Glutamatergic neuron (in vitro differentiated cells): Measurements from ENCODE around the gene PSMD4. TPM values are rescaled to one million over a fixed set of nuclear protein-coding genes. Genes with fewer than 3 reads are reported as not detected.

Experiments
- DNase-seq: peaks from one replicate; pipeline ENCODE4 v3.0.0; 2022
- H3K27ac Mint-ChIP-seq: one replicate; pipeline ENCODE4 v1.8.0; 2020; ENCODE audit warnings: mild to moderate bottlenecking, mixed read lengths, inconsistent platforms; ENCODE audit not compliant: unreplicated experiment
- H3K27me3 Mint-ChIP-seq: one replicate; pipeline ENCODE4 v1.8.0; 2020; ENCODE audit warnings: mild to moderate bottlenecking, moderate library complexity, mixed read lengths, inconsistent platforms; ENCODE audit not compliant: unreplicated experiment
- H3K36me3 Mint-ChIP-seq: one replicate; pipeline ENCODE4 v1.8.0; 2020; ENCODE audit warnings: mild to moderate bottlenecking, mixed read lengths, inconsistent platforms; ENCODE audit not compliant: unreplicated experiment
- H3K4me1 Mint-ChIP-seq: one replicate; pipeline ENCODE4 v1.8.0; 2020; ENCODE audit warnings: mild to moderate bottlenecking, low read depth, mixed read lengths, inconsistent platforms; ENCODE audit not compliant: unreplicated experiment
- H3K4me3 Mint-ChIP-seq: one replicate; pipeline ENCODE4 v1.8.0; 2020; ENCODE audit warnings: mild to moderate bottlenecking, mixed read lengths, inconsistent platforms; ENCODE audit not compliant: unreplicated experiment
- H3K9me3 Mint-ChIP-seq: one replicate; pipeline ENCODE4 v1.8.0; 2020; ENCODE audit warnings: mild to moderate bottlenecking, moderate library complexity, mixed read lengths, inconsistent platforms; ENCODE audit not compliant: unreplicated experiment
- CTCF ChIP-seq: fragments of 200-600 bp; sonication (generic); IDR thresholded peaks from one replicate; pipeline ENCODE4 v1.5.0; 2021; ENCODE audit not compliant: partially characterized antibody, unreplicated experiment
- total RNA-seq: library from RNA; stranded (reverse); fragmentation: NEBNext Ultra II Directional; extraction: Animal tissue kit (Norgen Biotek cat#: 25700); gene quantifications from one replicate; pipeline ENCODE4 v1.2.1, GENCODE V29; 2021; ENCODE audit not compliant: unreplicated experiment

Gene PSMD4
- total RNA-seq, 1 donor from 2014 or later: 250 TPM

- no peak overlapping the region for H3K27ac Mint-ChIP-seq
- no peak for DNase-seq
- peaks cover 14% of the 10 kb centered on the region for H3K4me1 Mint-ChIP-seq
- H3K27me3 Mint-ChIP-seq: peaks cover 5% of the 10 kb centered on the region
- H3K4me3 Mint-ChIP-seq: no peak overlapping the region
- H3K9me3 Mint-ChIP-seq: peaks cover 3% of the 10 kb centered on the region
- no peak for TF ChIP-seq CTCF
- no peaks in the 10 kb centered on the region for H3K36me3 Mint-ChIP-seq
These were observed 12.1 kb upstream of the PSMD4 start for GRCh38 chr1:151242442-151242841.

GRCh38 chr1:151243683-151244216, 10.8 kb upstream of the PSMD4 start:
- TF ChIP-seq CTCF: no peak
- DNase-seq: no peak
- peaks cover 2% of the 10 kb centered on the region for H3K27me3 Mint-ChIP-seq
- peak overlapping the region; percentile 56 for H3K27ac Mint-ChIP-seq
- H3K36me3 Mint-ChIP-seq: no peaks in the 10 kb centered on the region
- peaks cover 1% of the 10 kb centered on the region for H3K9me3 Mint-ChIP-seq
- H3K4me3 Mint-ChIP-seq: no peak overlapping the region
- peaks cover 4% of the 10 kb centered on the region for H3K4me1 Mint-ChIP-seq

- Mint-ChIP-seq H3K36me3 (no peaks in the 10 kb centered on the region), H3K4me3 (no peak overlapping the region), H3K27me3 (peaks cover 4% of the 10 kb centered on the region), H3K27ac (no peak overlapping the region), H3K4me1 (no peaks in the 10 kb centered on the region), H3K9me3 (peaks cover 1% of the 10 kb centered on the region)
- DNase-seq: no peak
- no peak for TF ChIP-seq CTCF
These were observed 7.7 kb upstream of the PSMD4 start for GRCh38 chr1:151246786-151247185.

GRCh38 chr1:151251656-151252470, 2.7 kb upstream of the PSMD4 start:
- no peak overlapping the region for H3K4me3 Mint-ChIP-seq
- peaks cover 5% of the 10 kb centered on the region for H3K36me3 Mint-ChIP-seq
- peaks cover 11% of the 10 kb centered on the region for H3K9me3 Mint-ChIP-seq
- peak; percentile 50 for DNase-seq
- H3K4me1 Mint-ChIP-seq: peaks cover 2% of the 10 kb centered on the region
- H3K27ac Mint-ChIP-seq: no peak overlapping the region
- peaks cover 7% of the 10 kb centered on the region for H3K27me3 Mint-ChIP-seq
- peak; percentile 85 for TF ChIP-seq CTCF

- peak overlapping the region; percentile 95 for H3K27ac Mint-ChIP-seq
- H3K36me3 Mint-ChIP-seq: peaks cover 5% of the 10 kb centered on the region
- peaks cover 7% of the 10 kb centered on the region for H3K27me3 Mint-ChIP-seq
- peak overlapping the region; percentile 96 for H3K4me3 Mint-ChIP-seq
- no peak for TF ChIP-seq CTCF
- H3K9me3 Mint-ChIP-seq: peaks cover 11% of the 10 kb centered on the region
- peaks cover 2% of the 10 kb centered on the region for H3K4me1 Mint-ChIP-seq
- DNase-seq: no peak
These were observed 847 bp downstream of the PSMD4 start for GRCh38 chr1:151255381-151255780.
